HUDEP-2 (cell line): ENCODE data around the gene CP.
A peak's percentile ranks its signal among the peaks of the same experiment; 100 is the strongest.

Source experiments
- DNase-seq, 76 experiments: peaks; one replicate each; lab custom pipeline; 2025; ENCODE audit not compliant: unreplicated experiment in 76 of 76; lab: John Stamatoyannopoulos, UW

The CP gene

GRCh38 chr3:149129326-149130205 lies 92.1 kb downstream of the CP start, which contains the start of gene HPS3:
HPS3 (plus strand) TSS chr3:149129638; CDS start chr3:149129724, 86 bp downstream.
- DNase-seq, result peak in 74 of 76 experiments; percentile 5 to 86 (median 68)

- no peak for DNase-seq
These were observed 92.8 kb downstream of the CP start for GRCh38 chr3:149128821-149129220.

- no peak for DNase-seq
These were observed 98.7 kb downstream of the CP start for GRCh38 chr3:149122721-149123578.
